ENCODE data around the gene RAB36.

RAB36 gene

GRCh38 chr22:23213022-23213555 is 67.8 kb downstream of the RAB36 start:
- DNase-seq (ENCODE audit: low read depth): no peak
- TF ChIP-seq CTCF (IDR thresholded peaks at IDR 0.05; ENCODE audit: insufficient read depth, low read depth, low read length, missing control alignments): no peak
- no peak overlapping the region for H3K4me3 ChIP-seq (ENCODE audit: low read length)

GRCh38 chr22:23213581-23214334 is 68.5 kb downstream of the RAB36 start:
- H3K4me3 ChIP-seq (ENCODE audit: low read length): no peak overlapping the region
- no peak for TF ChIP-seq CTCF (IDR thresholded peaks at IDR 0.05; ENCODE audit: insufficient read depth, low read depth, low read length, missing control alignments)
- no peak for DNase-seq (ENCODE audit: low read depth)
